ENCODE results near the gene TNIP2. TPM values are rescaled to one million over a fixed set of nuclear protein-coding genes. Genes with fewer than 3 reads are reported as not detected.
A peak's percentile ranks its signal among the peaks of the same experiment; 100 is the strongest.

The TNIP2 gene
- total and polyA plus RNA-seq, 10 donors, result 32.7 to 53.5 (median 47.9) TPM

DNA sequence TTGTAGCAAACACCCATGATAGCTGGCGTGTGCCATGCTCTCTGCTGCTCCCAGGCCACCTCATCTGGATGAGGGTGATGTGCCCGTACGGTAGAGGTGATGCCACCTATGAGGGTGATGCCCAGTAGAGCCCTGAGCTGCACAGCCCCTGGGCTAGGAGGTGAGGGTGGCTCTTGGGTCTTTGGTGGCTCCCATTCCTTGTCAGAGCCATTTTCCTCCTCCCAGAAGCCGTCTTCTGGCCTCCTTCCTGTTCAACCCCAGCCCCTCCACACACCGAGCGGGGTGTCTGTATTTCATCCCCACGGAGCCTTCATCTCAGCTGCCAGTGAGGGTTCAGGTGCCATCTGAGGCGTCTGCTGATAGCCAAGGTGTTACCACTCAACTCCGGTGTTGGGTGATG is 12.0 kb upstream of the TNIP2 start:
- intact Hi-C loops (cut with DNase I; ENCODE audit: low total_unique reads), result loop anchor here (10.0 kb wide), 2 partner anchors 47 to 87 kb away; no protein-coding TSS in a partner anchor
- H3K27me3 ChIP-seq (replicated peaks in 1 of 7), result no peaks in the 10 kb centered on the region
- no peak for TF ChIP-seq POLR2A (IDR thresholded peaks at IDR 0.05)
- no peak for TF ChIP-seq POLR2AphosphoS5 (IDR thresholded peaks at IDR 0.05)
- TF ChIP-seq, protein P1, sequence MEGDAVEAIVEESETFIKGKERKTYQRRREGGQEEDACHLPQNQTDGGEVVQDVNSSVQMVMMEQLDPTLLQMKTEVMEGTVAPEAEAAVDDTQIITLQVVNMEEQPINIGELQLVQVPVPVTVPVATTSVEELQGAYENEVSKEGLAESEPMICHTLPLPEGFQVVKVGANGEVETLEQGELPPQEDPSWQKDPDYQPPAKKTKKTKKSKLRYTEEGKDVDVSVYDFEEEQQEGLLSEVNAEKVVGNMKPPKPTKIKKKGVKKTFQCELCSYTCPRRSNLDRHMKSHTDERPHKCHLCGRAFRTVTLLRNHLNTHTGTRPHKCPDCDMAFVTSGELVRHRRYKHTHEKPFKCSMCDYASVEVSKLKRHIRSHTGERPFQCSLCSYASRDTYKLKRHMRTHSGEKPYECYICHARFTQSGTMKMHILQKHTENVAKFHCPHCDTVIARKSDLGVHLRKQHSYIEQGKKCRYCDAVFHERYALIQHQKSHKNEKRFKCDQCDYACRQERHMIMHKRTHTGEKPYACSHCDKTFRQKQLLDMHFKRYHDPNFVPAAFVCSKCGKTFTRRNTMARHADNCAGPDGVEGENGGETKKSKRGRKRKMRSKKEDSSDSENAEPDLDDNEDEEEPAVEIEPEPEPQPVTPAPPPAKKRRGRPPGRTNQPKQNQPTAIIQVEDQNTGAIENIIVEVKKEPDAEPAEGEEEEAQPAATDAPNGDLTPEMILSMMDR (IDR thresholded peaks at IDR 0.05 in 8 of 11, conservative IDR thresholded peaks at IDR 0.05 in 3 of 11), result no peak
- peaks cover 0 to 67% (median 32%) of the 10 kb centered on the region in 6 donors for H3K4me1 ChIP-seq
- DNase-seq, result no peak
- no peaks in the 10 kb centered on the region for H3K9me3 ChIP-seq
- H3K4me3 ChIP-seq, result no peak overlapping the region
- peak overlapping the region in 2 of 8 donors; percentile 26 to 32 for H3K27ac ChIP-seq
- 82 to 89% (median 84%) methylated on average over 9 of the region's 9 CpGs for WGBS, 5 donors
- H3K36me3 ChIP-seq, result no peaks in the 10 kb centered on the region

GRCh38 chr4:2767705-2768074 is 11.6 kb upstream of the TNIP2 start:
- no peak overlapping the region for H3K4me3 ChIP-seq
- no peaks in the 10 kb centered on the region for H3K27me3 ChIP-seq (replicated peaks in 1 of 7)
- peak overlapping the region in 3 of 8 donors; percentile 2 to 32 (median 26) for H3K27ac ChIP-seq
- WGBS, 5 donors, result 61 to 75% (median 70%) methylated on average over 11 of the region's 11 CpGs
- intact Hi-C loops (cut with DNase I; ENCODE audit: low total_unique reads), result loop anchor here (10.0 kb wide), 2 partner anchors 47 to 87 kb away; no protein-coding TSS in a partner anchor
- no peaks in the 10 kb centered on the region for H3K36me3 ChIP-seq
- DNase-seq, result peak; percentile 81
- H3K4me1 ChIP-seq, result peaks cover 0 to 67% (median 32%) of the 10 kb centered on the region in 6 donors
- TF ChIP-seq POLR2AphosphoS5 (IDR thresholded peaks at IDR 0.05) (peak in 2 of 3 donors; percentile 57), POLR2A (IDR thresholded peaks at IDR 0.05) (no peak)
- no peaks in the 10 kb centered on the region for H3K9me3 ChIP-seq

- DNase-seq, result peak; percentile 64
- Histone ChIP-seq H3K27ac (peak overlapping the region in 3 of 8 donors; percentile 2 to 32 (median 26)), H3K36me3 (no peaks in the 10 kb centered on the region), H3K9me3 (no peaks in the 10 kb centered on the region), H3K4me1 (peaks cover 0 to 65% (median 32%) of the 10 kb centered on the region in 6 donors), H3K4me3 (no peak overlapping the region), H3K27me3 (replicated peaks in 1 of 7) (no peaks in the 10 kb centered on the region)
- TF ChIP-seq POLR2AphosphoS5 (IDR thresholded peaks at IDR 0.05) (no peak), POLR2A (IDR thresholded peaks at IDR 0.05) (no peak)
- TF ChIP-seq, protein P1 (IDR thresholded peaks at IDR 0.05 in 8 of 11, conservative IDR thresholded peaks at IDR 0.05 in 3 of 11), result no peak
- intact Hi-C loops (cut with DNase I; ENCODE audit: low total_unique reads), result loop anchor here (10.0 kb wide), 2 partner anchors 48 to 88 kb away; no protein-coding TSS in a partner anchor
- WGBS, 5 donors, result 78 to 89% (median 88%) methylated on average over 4 to 5 of the region's 5 CpGs
Observed at GRCh38 chr4:2767046-2767704, 11.0 kb upstream of the TNIP2 start.

GRCh38 chr4:2765832-2766526 is 9.8 kb upstream of the TNIP2 start:
- peak; percentile 39 for DNase-seq
- Histone ChIP-seq H3K27ac (no peak overlapping the region), H3K4me1 (peaks cover 0 to 62% (median 29%) of the 10 kb centered on the region in 6 donors), H3K36me3 (no peaks in the 10 kb centered on the region), H3K4me3 (no peak overlapping the region), H3K9me3 (no peaks in the 10 kb centered on the region), H3K27me3 (replicated peaks in 1 of 7) (no peaks in the 10 kb centered on the region)
- TF ChIP-seq, protein P1 (IDR thresholded peaks at IDR 0.05 in 8 of 11, conservative IDR thresholded peaks at IDR 0.05 in 3 of 11), result no peak
- TF ChIP-seq POLR2A (IDR thresholded peaks at IDR 0.05) (no peak), POLR2AphosphoS5 (IDR thresholded peaks at IDR 0.05) (no peak)
- WGBS, 5 donors, result 87 to 94% (median 90%) methylated on average over 12 of the region's 12 CpGs
- intact Hi-C loops (cut with DNase I; ENCODE audit: low total_unique reads), result loop anchor here (10.0 kb wide), 2 partner anchors 49 to 89 kb away; no protein-coding TSS in a partner anchor

All from spleen (tissue), 11 donors.